H9 (cell line): ENCODE data around the gene TINAG. TPM values are rescaled to one million over a fixed set of nuclear protein-coding genes. Genes with fewer than 3 reads are reported as not detected.

Experiments used
- DNase-seq: peaks from one replicate; pipeline ENCODE4 v3.0.0-alpha.2; 2017
- H2AFZ ChIP-seq: one replicate; pipeline ENCODE4 v1.6.1; 2013; ENCODE audit warnings: mild to moderate bottlenecking, low read length, control low read depth, moderate library complexity
- H2AK5ac ChIP-seq: 2 replicates; pipeline ENCODE4 v1.6.1; 2013; ENCODE audit warnings: low read length, control low read depth, mixed read lengths; ENCODE audit not compliant: insufficient read length
- H2BK120ac ChIP-seq: one replicate; pipeline ENCODE4 v1.6.1; 2013; ENCODE audit warnings: low read depth, mild to moderate bottlenecking, low read length, control low read depth, inconsistent platforms; ENCODE audit not compliant: poor library complexity, severe bottlenecking
- H2BK12ac ChIP-seq: 2 replicates; pipeline ENCODE4 v1.6.1; 2013; ENCODE audit warnings: low read length, control low read depth, mixed read lengths, low read depth; ENCODE audit not compliant: insufficient read length
- H2BK15ac ChIP-seq: 2 replicates; pipeline ENCODE4 v1.6.1; 2013; ENCODE audit warnings: low read depth, low read length, control low read depth
- H2BK20ac ChIP-seq: one replicate; pipeline ENCODE4 v1.6.1; 2013; ENCODE audit warnings: low read depth, mild to moderate bottlenecking, low read length, control low read depth, inconsistent platforms; ENCODE audit not compliant: poor library complexity, severe bottlenecking
- H2BK5ac ChIP-seq: 2 replicates; pipeline ENCODE4 v1.6.1; 2013; ENCODE audit warnings: low read length, control low read depth, mixed read lengths; ENCODE audit not compliant: insufficient read length
- H3K14ac ChIP-seq: 2 replicates; pipeline ENCODE4 v1.6.1; 2013; ENCODE audit warnings: low read length, control low read depth; ENCODE audit not compliant: insufficient read depth
- H3K18ac ChIP-seq: 2 replicates; pipeline ENCODE4 v1.6.1; 2013; ENCODE audit warnings: low read depth, mild to moderate bottlenecking, mixed read lengths, low read length, control low read depth; ENCODE audit not compliant: insufficient read length
- H3K23ac ChIP-seq: 2 replicates; pipeline ENCODE4 v1.6.1; 2013; ENCODE audit warnings: low read length, control low read depth, mixed read lengths, low read depth; ENCODE audit not compliant: insufficient read length
- H3K23me2 ChIP-seq: 2 replicates; pipeline ENCODE4 v1.6.1; 2013; ENCODE audit warnings: low read depth, mild to moderate bottlenecking, mixed read lengths, low read length, control low read depth; ENCODE audit not compliant: insufficient read length, poor library complexity, severe bottlenecking
- H3K27ac ChIP-seq: 2 replicates; pipeline ENCODE4 v1.5.1; 2013; ENCODE audit warnings: low read length, control low read depth, mixed read lengths, low read depth; ENCODE audit not compliant: insufficient read length
- H3K27me3 ChIP-seq: 2 replicates; pipeline ENCODE4 v1.6.1; 2013; ENCODE audit warnings: low read length, control low read depth, inconsistent platforms; ENCODE audit not compliant: insufficient read depth
- H3K4ac ChIP-seq: 2 replicates; pipeline ENCODE4 v1.6.1; 2013; ENCODE audit warnings: low read depth, mild to moderate bottlenecking, control low read depth, inconsistent platforms, low read length, moderate library complexity
- H3K4me1 ChIP-seq: 2 replicates; pipeline ENCODE4 v1.6.1; 2013; ENCODE audit warnings: low read length, control low read depth, inconsistent platforms; ENCODE audit not compliant: insufficient read depth
- H3K4me2 ChIP-seq: 2 replicates; pipeline ENCODE4 v1.6.1; 2013; ENCODE audit warnings: low read length, control low read depth, mixed read lengths; ENCODE audit not compliant: insufficient read length, insufficient read depth
- H3K56ac ChIP-seq: 2 replicates; pipeline ENCODE4 v1.6.1; 2013; ENCODE audit warnings: low read depth, mild to moderate bottlenecking, mixed read lengths, low read length, control low read depth; ENCODE audit not compliant: insufficient read length
- H3K79me1 ChIP-seq: 2 replicates; pipeline ENCODE4 v1.6.1; 2013; ENCODE audit warnings: low read depth, mild to moderate bottlenecking, moderate library complexity, low read length, control low read depth, inconsistent platforms; ENCODE audit not compliant: insufficient read depth, poor library complexity, severe bottlenecking
- H3K79me2 ChIP-seq: 2 replicates; pipeline ENCODE4 v1.6.1; 2013; ENCODE audit warnings: low read length, control low read depth, inconsistent platforms; ENCODE audit not compliant: insufficient read depth
- H3K9ac ChIP-seq: 2 replicates; pipeline ENCODE4 v1.6.1; 2013; ENCODE audit warnings: low read length, control low read depth, mixed read lengths; ENCODE audit not compliant: insufficient read length; ENCODE audit errors: extremely low read depth
- H3K9me3 ChIP-seq: one replicate; pipeline ENCODE4 v1.6.1; 2013; ENCODE audit warnings: low read depth, low read length, inconsistent platforms; ENCODE audit not compliant: control insufficient read depth
- H3T11ph ChIP-seq: one replicate; pipeline ENCODE4 v1.6.1; 2013; ENCODE audit warnings: mild to moderate bottlenecking, low read length, control low read depth, inconsistent platforms
- H4K20me1 ChIP-seq: one replicate; pipeline ENCODE4 v1.6.1; 2013; ENCODE audit not compliant: control insufficient read depth, insufficient read length, insufficient read depth
- H4K5ac ChIP-seq: 2 replicates; pipeline ENCODE4 v1.6.1; 2013; ENCODE audit warnings: low read depth, mild to moderate bottlenecking, mixed read lengths, low read length, control low read depth; ENCODE audit not compliant: insufficient read length
- H4K8ac ChIP-seq: replicated peaks from 2 replicates; pipeline ENCODE4 v1.6.1; 2013; ENCODE audit warnings: low read length, control low read depth, mixed read lengths, low read depth; ENCODE audit not compliant: insufficient read length
- H4K91ac ChIP-seq: 2 replicates; pipeline ENCODE4 v1.6.1; 2013; ENCODE audit warnings: low read depth, mild to moderate bottlenecking, moderate library complexity, mixed read lengths, low read length, control low read depth; ENCODE audit not compliant: insufficient read length
- H3K27ac Mint-ChIP-seq, 3 experiments: 2 replicates in 2 of 3; 3 replicates in 1 of 3; pipeline ENCODE4 v1.8.0; 2020 to 2021; ENCODE audit warnings: mixed read lengths in 3 of 3, mild to moderate bottlenecking in 1 of 3, moderate library complexity in 1 of 3
- H3K27me3 Mint-ChIP-seq: 2 replicates; pipeline ENCODE4 v1.8.0; 2021; ENCODE audit warnings: low read depth, mild to moderate bottlenecking, moderate library complexity, mixed read lengths
- H3K36me3 Mint-ChIP-seq, 3 experiments: 2 replicates in 2 of 3; 3 replicates in 1 of 3; pipeline ENCODE4 v1.8.0; 2020 to 2021; ENCODE audit warnings: low read depth in 3 of 3, mixed read lengths in 3 of 3; ENCODE audit not compliant: insufficient read depth in 1 of 3
- H3K4me1 Mint-ChIP-seq, 2 experiments: 2 replicates each; pipeline ENCODE4 v1.8.0; 2020; ENCODE audit warnings: mixed read lengths in 2 of 2
- H3K4me3 Mint-ChIP-seq, 2 experiments: 2 replicates in 1 of 2; 3 replicates in 1 of 2; pipeline ENCODE4 v1.8.0; 2020 to 2021; ENCODE audit warnings: mild to moderate bottlenecking in 2 of 2, mixed read lengths in 2 of 2, moderate library complexity in 1 of 2
- H3K9me3 Mint-ChIP-seq, 2 experiments: 2 replicates in 1 of 2; 3 replicates in 1 of 2; pipeline ENCODE4 v1.8.0; 2020; ENCODE audit warnings: mild to moderate bottlenecking in 2 of 2, mixed read lengths in 2 of 2, moderate library complexity in 1 of 2
- WGBS: extraction: QIAGEN DNeasy Blood & Tissue Kit; methylation state at CpG from one replicate; pipeline ENCODE4 v1.1.7; 2013; ENCODE audit warnings: missing lambda C conversion rate, low lambda C conversion rate, mixed read lengths; ENCODE audit not compliant: insufficient read length; ENCODE audit errors: extremely low coverage; 5-methylcytosine and 5-hydroxymethylcytosine counted together
- total RNA-seq: library from RNA; stranded (reverse); gene quantifications from 2 replicates; pipeline ENCODE4 v1.2.1, GENCODE V29; 2021
- TF ChIP-seq, protein P1 (sequence below): fragments of 200-600 bp; sonication (generic); conservative IDR thresholded peaks from 3 replicates; pipeline ENCODE4 v1.8.0; 2021; ENCODE audit warnings: antibody characterized with exemption, mild to moderate bottlenecking

TINAG gene
- total RNA-seq, 1 experiment from 2014 or later, result not detected

GRCh38 chr6:54411767-54412166 lies 103.5 kb downstream of the TINAG start:
- H3K9me3 ChIP-seq, result no peaks in the 10 kb centered on the region
- no peak overlapping the region for H4K5ac ChIP-seq
- H2BK15ac ChIP-seq, result no peak overlapping the region
- no peak overlapping the region for H2BK120ac ChIP-seq
- H3K56ac ChIP-seq, result no peak overlapping the region
- Mint-ChIP-seq H3K27ac (no peak overlapping the region), H3K36me3 (no peaks in the 10 kb centered on the region; a peak in 1 of 7 replicates), H3K9me3 (peaks cover 0 to 4% of the 10 kb centered on the region in 2 experiments; a peak in 4 of 5 replicates), H3K27me3 (no peaks in the 10 kb centered on the region), H3K4me3 (no peak overlapping the region; a peak in 1 of 5 replicates), H3K4me1 (no peaks in the 10 kb centered on the region)
- H3K27me3 ChIP-seq, result no peaks in the 10 kb centered on the region
- H3K9ac ChIP-seq, result no peak overlapping the region
- H2BK5ac ChIP-seq, result no peak overlapping the region
- no peak for DNase-seq
- no peak overlapping the region for H3K4me2 ChIP-seq
- no peak overlapping the region for H3K23ac ChIP-seq
- H3K27ac ChIP-seq, result no peak overlapping the region
- no peaks in the 10 kb centered on the region for H3K23me2 ChIP-seq
- no peaks in the 10 kb centered on the region for H4K20me1 ChIP-seq
- no peak overlapping the region for H3T11ph ChIP-seq
- H4K8ac ChIP-seq, result no peak overlapping the region
- no peak overlapping the region for H4K91ac ChIP-seq
- no peak overlapping the region for H2AK5ac ChIP-seq
- H3K18ac ChIP-seq, result no peak overlapping the region
- H3K79me1 ChIP-seq, result no peaks in the 10 kb centered on the region
- H3K14ac ChIP-seq, result no peak overlapping the region
- H3K4ac ChIP-seq, result no peak overlapping the region
- H2BK12ac ChIP-seq, result no peak overlapping the region
- no peak overlapping the region for H2AFZ ChIP-seq
- TF ChIP-seq, protein P1, sequence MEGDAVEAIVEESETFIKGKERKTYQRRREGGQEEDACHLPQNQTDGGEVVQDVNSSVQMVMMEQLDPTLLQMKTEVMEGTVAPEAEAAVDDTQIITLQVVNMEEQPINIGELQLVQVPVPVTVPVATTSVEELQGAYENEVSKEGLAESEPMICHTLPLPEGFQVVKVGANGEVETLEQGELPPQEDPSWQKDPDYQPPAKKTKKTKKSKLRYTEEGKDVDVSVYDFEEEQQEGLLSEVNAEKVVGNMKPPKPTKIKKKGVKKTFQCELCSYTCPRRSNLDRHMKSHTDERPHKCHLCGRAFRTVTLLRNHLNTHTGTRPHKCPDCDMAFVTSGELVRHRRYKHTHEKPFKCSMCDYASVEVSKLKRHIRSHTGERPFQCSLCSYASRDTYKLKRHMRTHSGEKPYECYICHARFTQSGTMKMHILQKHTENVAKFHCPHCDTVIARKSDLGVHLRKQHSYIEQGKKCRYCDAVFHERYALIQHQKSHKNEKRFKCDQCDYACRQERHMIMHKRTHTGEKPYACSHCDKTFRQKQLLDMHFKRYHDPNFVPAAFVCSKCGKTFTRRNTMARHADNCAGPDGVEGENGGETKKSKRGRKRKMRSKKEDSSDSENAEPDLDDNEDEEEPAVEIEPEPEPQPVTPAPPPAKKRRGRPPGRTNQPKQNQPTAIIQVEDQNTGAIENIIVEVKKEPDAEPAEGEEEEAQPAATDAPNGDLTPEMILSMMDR, result no peak
- H3K4me1 ChIP-seq, result no peaks in the 10 kb centered on the region
- H2BK20ac ChIP-seq, result no peak overlapping the region
- H3K79me2 ChIP-seq, result no peaks in the 10 kb centered on the region
- WGBS, result no CpG with 5 or more reads among the region's 1 CpG
